GM19240 (cell line): ENCODE results near the gene MRPL10.

Source experiments
- DNase-seq: peaks from one replicate; pipeline ENCODE4 v3.0.0; 2011; ENCODE audit warnings: low spot score; ENCODE audit not compliant: insufficient read length

MRPL10 gene

GRCh38 chr17:47813512-47814031 is 17.8 kb downstream of the MRPL10 start:
- no peak for DNase-seq

DNA sequence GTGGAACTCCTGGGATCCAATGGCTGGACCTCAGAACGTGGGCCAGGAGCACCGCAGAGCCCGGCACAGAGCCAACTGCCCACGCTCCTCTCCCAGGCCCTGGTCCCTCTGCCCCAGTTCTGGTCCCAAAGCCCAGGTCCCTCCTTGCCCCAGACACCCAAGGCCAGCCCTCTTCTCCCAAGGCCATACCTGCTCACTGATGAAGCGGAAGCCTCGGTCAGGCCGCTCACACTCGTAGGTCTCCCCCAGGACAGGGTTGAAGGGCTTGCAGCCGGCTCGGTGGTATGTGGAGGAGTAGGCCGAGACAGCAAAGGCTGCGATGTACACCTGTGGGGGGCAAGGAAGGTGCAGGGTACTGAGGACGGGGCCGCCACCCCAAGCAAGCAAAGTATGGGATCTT is 18.3 kb downstream of the MRPL10 start:
- DNase-seq, result no peak

DNA sequence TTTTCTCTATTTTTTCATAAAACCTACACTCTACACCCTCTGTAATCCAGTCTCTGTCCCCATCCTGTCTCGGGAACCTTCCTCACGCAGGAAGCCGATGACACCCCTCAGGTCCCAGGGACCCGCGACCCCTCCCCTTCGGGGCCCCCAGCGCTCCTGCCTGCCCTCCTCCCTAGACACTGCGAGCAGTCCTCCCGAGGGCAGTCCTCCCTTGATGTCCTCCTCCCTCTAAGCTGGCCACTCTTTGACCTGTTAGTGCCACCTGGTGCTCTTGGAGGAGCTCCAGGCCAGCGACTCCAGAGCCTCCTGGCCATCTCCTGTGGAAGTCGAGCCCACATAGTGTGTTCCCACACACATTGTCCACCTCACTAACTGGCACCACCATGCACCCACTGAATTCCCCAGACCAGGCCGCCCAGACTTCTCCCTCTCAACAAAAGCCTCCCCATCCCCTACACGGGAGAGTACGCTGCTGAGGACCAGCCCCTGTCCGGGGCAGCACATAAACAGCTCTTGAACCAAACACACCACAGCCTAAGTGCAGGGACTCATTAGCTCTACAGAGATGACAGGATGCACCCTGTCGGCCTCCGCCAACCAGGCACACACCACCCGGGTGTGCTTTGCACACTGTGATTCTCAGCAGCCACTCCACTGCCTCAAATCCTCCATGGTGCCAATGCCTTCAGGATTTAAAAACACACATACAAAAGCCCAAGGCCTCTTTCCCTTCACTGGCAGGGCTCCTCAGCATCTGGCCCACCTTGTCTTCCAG is 19.0 kb downstream of the MRPL10 start:
- DNase-seq, result no peak

GRCh38 chr17:47811709-47812108 is 19.6 kb downstream of the MRPL10 start:
- no peak for DNase-seq

- no peak for DNase-seq
Measured at GRCh38 chr17:47810901-47811635, 20.3 kb downstream of the MRPL10 start.

DNA sequence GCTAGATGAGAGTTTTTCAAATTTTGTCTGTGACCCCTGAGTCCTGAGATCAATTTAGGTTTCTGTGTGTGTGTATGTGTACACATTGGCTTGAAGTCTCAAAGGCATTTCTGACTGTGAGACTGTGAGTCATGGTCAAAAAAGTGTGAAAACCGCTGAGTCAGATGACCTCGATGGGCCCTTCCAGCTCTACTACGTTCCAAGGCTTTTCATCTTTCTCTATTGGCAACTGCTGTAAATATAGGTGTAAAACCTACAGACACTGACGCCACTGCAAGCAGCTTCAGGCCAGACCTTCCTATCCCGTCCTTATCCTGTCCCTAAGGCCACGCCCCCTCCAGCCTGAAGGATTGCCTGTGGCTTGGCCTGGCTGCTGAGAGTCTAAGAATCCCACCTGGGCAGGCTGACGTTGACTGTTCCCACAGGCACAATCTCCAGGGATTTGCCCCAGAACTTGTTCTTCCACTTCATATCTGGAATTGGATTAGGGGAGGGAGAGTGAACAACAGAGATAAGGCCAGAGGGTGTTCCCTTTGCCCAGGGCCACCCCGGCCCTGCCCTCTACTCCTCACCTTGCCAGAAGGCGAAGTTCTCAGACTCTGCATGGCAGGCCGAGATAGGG is 21.0 kb downstream of the MRPL10 start:
- no peak for DNase-seq

GRCh38 chr17:47808830-47809480 is 22.4 kb downstream of the MRPL10 start:
- DNase-seq, result no peak

GRCh38 chr17:47808036-47808829 is 23.1 kb downstream of the MRPL10 start:
- DNase-seq, result no peak

GRCh38 chr17:47807421-47807820 is 23.9 kb downstream of the MRPL10 start:
- no peak for DNase-seq

DNA sequence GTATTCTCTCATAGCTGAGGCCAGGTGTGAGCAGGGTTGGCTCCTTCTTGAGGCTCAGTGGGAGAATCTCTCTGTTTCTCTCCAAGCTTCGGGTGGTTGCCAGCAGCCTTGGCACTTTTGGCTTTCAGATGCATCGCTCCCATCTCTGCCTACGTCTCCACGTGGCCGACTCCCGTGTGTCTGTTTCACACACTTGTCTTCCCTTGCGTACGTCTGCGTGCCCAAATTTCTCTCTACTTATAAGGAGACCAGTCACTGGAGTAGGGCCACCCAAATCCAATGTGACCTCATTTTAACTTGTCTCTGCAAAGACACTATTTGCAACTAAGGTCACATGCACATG is 24.5 kb downstream of the MRPL10 start:
- no peak for DNase-seq

DNA sequence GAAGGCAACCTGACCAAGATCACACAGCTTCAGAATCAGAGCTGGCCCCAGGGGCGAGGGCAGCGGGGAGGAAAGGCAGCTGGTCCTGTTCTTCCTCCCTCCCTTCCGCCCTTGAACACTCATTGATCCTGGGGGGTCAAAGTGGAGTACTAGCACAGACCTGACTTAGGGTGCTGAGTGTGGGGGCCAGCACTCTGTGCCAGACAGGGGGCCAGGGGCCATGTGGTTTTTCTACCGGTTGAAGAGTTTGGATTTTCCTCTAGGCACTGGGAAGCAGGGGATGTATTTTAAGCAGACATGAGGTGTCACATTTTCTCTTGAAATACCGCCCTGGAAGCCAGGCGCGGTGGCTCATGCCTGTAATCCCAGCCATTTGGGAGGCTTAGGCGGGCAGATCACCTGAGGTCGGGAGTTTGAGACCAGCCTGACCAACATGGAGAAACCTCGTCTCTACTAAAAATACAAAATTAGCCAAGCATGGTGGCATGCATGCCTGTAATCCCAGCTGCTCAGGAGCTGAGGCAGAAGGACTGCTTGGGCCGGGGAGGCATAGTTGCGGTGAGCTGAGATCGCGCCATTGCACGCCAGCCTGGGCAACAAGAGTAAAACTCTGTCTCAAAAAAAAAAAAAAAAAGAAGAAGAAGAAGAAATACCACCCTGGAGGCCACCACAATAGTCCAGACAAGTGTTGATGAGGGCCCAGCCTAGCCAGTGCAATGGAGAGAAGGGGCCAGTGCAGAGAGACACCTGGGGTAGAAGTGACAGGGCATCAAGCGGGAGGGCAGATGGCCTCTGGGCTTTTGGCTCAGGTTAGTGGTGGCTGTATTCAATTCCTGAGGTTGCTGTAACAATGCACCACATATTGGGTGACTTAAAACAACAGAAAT is 25.1 kb downstream of the MRPL10 start:
- no peak for DNase-seq

DNA sequence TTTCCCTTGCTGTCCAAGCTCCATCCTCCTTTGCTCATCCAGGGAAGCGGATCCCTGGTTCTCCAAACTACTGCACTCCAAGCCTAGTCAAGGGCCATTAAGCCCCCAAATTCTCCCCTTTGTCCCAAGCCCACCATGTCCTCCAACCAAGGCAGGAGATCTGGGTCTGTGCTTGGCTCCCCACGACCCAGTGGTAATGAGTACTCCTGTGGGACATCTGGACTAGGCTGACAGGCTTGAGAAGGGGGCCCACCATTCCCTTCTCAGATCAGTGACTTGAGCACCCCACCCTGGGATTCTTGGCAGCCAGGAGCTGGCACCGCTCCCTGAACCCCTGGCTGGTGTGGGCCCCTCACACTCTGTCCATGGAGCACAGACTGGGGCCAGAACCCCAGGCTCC is 26.9 kb downstream of the MRPL10 start:
- DNase-seq, result no peak

DNA sequence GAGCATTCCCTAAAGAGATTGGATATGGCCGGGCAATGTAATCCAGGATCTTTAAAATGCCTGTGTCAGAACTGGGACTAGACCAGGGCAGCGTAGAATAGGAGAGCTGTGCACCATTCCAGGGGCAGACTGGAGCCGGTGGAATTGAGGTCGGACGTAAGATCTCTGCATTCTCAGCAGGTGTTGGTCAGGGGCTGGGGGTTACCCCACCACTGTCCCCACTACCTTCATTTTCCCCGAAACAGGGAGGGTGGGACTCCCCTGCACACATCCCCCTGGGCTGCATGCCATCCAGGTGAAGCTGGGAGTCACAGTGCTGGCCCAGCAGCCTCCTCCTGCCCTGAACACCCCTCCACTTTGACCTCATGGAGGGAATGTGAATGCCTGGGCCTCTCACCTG is 27.6 kb downstream of the MRPL10 start:
- no peak for DNase-seq

- DNase-seq, result no peak
Measured at GRCh38 chr17:47803201-47803600, 28.1 kb downstream of the MRPL10 start.

DNA sequence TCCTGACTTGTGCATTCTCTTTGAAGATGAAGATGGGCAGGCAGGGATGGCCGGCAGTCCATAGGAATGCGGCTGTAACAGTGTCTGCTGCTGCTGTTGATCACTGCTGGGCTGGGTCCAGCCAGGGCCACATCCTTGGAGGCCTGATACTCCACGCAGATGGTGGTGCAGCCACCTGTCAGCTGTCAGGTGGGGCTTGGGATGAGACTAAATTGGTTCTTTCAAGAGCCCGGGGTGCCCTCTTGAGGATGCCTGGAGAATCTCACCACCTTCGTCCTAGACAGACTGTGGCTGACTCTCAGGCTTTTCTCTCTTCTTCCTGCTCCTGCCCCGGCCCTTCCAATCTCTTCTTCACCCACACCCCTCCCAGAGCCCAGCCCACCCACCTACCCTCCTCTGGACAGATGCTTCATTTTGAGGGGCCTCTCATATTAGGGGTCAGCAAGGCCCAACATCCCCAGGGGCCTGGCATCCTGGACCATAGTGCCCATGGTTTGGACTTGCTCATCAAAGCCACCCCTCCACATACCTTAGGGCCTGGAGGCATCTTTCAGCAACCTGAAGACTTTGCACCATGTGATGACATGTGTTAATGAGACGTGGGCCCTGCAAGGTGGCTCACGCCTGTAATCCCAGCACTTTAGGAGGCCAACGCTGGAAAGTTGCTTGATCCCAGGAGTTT is 28.9 kb downstream of the MRPL10 start:
- peak; percentile 82 for DNase-seq

GRCh38 chr17:47801906-47802305 is 29.4 kb downstream of the MRPL10 start:
- no peak for DNase-seq

DNA sequence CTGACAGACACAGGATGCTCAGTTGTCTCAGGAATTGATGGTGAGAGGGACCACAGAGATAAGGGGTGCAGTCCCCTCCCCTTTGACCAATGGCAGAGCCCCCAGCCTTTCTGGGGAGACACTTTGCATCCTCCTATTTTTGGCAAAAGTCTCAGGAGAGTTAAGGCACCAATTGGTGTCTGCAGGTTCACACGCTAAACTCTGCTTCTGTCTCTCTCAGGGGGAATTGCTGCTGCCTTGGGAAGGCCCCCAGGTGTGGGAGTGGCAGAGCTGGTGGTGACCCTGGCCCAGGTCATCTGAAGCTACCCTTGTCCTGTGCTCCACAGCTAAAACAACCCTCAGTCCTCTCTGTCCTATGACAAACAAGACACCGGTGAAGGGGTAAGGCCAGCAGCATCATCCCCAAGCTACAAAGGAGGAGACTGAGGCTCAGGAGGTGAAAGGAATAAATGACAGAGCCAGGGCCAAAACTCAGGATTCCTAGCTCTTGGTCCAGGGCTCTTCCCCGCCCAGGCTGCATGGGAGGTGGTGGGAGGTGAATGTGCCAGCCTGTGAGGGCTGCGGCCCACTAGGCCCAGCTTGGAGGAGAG is 30.1 kb downstream of the MRPL10 start:
- no peak for DNase-seq

DNA sequence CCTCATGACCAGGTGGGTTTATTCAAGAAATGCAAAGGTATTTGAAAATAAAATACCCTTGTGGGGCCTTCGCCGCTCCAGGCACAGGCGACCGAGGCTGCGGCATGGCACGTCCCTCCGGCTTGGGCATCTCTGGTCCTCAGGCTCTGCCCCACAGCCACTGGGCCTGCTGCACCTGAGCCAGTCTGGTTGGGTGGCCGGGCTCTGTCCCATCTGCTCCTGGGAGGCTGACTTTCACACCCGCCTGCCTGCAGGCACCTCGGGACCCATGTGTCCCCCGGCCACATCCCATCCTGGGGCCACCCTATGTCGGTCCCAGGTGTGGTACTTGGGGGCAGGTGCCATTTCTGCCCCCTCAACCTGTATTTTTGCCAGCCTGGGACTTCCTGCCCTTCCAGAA is 30.7 kb downstream of the MRPL10 start:
- no peak for DNase-seq

GRCh38 chr17:47797797-47798196 is 33.5 kb downstream of the MRPL10 start:
- DNase-seq, result no peak
